HCT116 (cell line): Measurements from ENCODE around the gene TIPIN.

Source experiments
- EZH2 ChIP-seq: fragments of 200-600 bp; sonication (generic); IDR thresholded peaks from 2 replicates; pipeline ENCODE4 v1.6.1; 2017; ENCODE audit warnings: antibody characterized with exemption, mixed run types
- FOSL1 ChIP-seq: IDR thresholded peaks from 2 replicates; pipeline ENCODE4 v1.6.1; 2012; ENCODE audit warnings: low read depth
- POLR2A ChIP-seq: IDR thresholded peaks from 2 replicates; pipeline ENCODE4 v1.7.0; 2011; ENCODE audit warnings: borderline replicate concordance; ENCODE audit not compliant: insufficient read depth, insufficient read length; ENCODE audit errors: extremely low read depth
- SRF ChIP-seq: IDR thresholded peaks from 2 replicates; pipeline ENCODE4 v1.6.1; 2012; ENCODE audit warnings: low read depth
- TCF7L2 ChIP-seq: IDR thresholded peaks from 2 replicates; pipeline ENCODE4 v1.7.0; 2011; ENCODE audit warnings: borderline replicate concordance, inconsistent platforms; ENCODE audit not compliant: insufficient read depth, insufficient read length; ENCODE audit errors: extremely low read depth
- TF ChIP-seq, protein P1 (sequence below), 3 experiments: fragments of 200-600 bp in 1 of 3; sonication (generic) in 1 of 3; IDR thresholded peaks in 2 of 3; conservative IDR thresholded peaks in 1 of 3; 2 replicates each; pipeline ENCODE4 v1.5.1; 2012 to 2017; ENCODE audit warnings: low read depth in 2 of 3, low read length in 2 of 3, antibody characterized with exemption in 1 of 3, borderline replicate concordance in 1 of 3, control low read depth in 1 of 3, mild to moderate bottlenecking in 1 of 3, mixed read lengths in 1 of 3, mixed run types in 1 of 3, moderate library complexity in 1 of 3; ENCODE audit not compliant: insufficient read depth in 1 of 3

DNA sequence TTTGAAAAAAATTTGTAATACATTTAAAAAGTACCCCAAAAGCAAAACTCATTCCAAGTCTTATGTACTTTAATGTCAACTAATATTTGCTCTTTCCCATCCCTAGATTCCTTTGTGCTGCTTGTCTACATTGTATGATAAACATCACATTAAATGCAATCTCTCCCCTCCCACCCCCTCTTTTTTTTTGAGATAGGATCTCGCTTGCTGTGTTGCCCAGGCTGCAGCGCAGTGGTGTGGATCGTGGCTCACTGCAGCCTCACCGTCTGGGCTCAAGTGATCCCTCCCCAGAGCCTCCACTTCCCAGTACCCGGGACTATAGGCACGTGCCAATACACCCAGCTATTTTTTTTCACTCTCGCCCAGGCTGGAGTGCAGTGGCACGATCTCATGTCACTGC lies 42.8 kb upstream of the TIPIN start:
- TF ChIP-seq POLR2A (no peak), EZH2 (no peak), FOSL1 (no peak), SRF (no peak), TCF7L2 (no peak)
- TF ChIP-seq, protein P1, sequence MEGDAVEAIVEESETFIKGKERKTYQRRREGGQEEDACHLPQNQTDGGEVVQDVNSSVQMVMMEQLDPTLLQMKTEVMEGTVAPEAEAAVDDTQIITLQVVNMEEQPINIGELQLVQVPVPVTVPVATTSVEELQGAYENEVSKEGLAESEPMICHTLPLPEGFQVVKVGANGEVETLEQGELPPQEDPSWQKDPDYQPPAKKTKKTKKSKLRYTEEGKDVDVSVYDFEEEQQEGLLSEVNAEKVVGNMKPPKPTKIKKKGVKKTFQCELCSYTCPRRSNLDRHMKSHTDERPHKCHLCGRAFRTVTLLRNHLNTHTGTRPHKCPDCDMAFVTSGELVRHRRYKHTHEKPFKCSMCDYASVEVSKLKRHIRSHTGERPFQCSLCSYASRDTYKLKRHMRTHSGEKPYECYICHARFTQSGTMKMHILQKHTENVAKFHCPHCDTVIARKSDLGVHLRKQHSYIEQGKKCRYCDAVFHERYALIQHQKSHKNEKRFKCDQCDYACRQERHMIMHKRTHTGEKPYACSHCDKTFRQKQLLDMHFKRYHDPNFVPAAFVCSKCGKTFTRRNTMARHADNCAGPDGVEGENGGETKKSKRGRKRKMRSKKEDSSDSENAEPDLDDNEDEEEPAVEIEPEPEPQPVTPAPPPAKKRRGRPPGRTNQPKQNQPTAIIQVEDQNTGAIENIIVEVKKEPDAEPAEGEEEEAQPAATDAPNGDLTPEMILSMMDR (IDR thresholded peaks at IDR 0.05 in 2 of 3, conservative IDR thresholded peaks at IDR 0.05 in 1 of 3; ENCODE audit: borderline replicate concordance in 1 of 3, insufficient read depth in 1 of 3, low read depth in 2 of 3, low read length in 2 of 3) = no peak
